GM19455 (cell line): ENCODE data around the gene HSPB9.
"Not testable (repeated sequence)": the region's sequence is repeated elsewhere in the genome, so short reads cannot be mapped to it uniquely, and the experiment has no call there.

Experiments used
- ATAC-seq: cut with Tn5 transposase; IDR thresholded peaks from one replicate; pipeline ENCODE4 v1.9.1; 2021; ENCODE audit not compliant: unreplicated experiment

Gene HSPB9

DNA sequence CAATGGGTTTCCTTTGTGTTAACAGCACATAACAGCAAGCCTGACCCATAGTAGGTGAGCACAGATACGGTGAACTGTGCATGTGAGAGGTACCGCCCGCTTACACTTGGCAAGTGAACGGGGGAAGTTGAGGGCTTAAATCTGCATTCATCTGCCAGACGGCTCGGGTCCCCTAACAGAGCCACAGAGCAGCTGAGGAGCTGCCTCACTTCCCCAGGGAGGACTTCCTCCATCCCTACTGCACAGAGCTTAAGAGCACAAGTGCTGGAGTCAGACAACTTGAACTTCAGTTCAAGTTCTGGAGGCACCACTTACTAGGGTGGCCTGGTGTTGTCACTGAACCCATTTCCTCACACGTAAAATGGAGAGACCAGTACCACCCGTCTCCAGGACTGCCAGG is 18.8 kb downstream of the HSPB9 start:
- no peak for ATAC-seq

DNA sequence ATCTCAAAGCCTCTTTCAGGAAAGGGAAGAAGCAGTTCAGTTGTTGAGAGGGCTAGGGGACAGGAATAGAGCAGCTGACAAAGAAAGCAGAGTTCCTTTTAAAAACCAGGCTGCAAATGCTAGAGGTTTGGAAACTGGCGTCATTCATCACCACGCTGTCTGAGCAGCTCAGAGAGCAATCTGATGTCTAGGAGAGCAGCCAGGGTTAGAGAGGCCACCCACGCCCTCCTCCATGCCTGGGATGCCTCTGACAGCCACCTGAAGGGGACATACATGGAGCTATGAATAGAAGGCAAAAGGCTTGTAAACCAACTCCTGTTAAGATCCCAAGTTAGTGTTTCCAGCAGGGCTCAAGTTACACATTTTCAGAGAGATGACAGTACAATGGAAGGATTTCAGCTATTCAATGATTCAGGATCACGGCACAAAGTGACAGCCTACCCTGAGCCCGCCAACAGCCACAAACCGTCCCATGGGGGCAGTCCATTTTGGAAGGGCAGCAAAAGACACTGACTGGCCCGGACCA is 19.8 kb downstream of the HSPB9 start:
- no peak for ATAC-seq

DNA sequence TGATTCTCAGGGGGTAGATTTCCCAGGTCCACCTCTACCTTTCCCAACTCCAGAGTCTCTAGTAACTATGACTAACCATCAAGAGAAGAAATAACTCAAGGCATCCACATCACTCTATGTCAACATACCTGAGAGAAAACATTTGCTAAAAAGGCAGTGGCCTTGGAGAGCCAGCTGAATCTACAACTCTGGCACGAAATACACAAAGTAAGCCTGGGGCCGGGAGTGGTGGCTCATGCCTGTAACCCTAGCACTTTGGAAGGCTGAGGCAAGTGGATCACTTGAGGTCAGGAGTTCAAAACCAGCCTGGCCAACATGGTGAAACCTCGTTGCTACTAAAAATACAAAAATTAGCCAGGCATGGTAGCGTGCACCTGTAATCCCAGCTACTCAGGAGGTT is 20.5 kb downstream of the HSPB9 start:
- not testable (repeated sequence) for ATAC-seq

DNA sequence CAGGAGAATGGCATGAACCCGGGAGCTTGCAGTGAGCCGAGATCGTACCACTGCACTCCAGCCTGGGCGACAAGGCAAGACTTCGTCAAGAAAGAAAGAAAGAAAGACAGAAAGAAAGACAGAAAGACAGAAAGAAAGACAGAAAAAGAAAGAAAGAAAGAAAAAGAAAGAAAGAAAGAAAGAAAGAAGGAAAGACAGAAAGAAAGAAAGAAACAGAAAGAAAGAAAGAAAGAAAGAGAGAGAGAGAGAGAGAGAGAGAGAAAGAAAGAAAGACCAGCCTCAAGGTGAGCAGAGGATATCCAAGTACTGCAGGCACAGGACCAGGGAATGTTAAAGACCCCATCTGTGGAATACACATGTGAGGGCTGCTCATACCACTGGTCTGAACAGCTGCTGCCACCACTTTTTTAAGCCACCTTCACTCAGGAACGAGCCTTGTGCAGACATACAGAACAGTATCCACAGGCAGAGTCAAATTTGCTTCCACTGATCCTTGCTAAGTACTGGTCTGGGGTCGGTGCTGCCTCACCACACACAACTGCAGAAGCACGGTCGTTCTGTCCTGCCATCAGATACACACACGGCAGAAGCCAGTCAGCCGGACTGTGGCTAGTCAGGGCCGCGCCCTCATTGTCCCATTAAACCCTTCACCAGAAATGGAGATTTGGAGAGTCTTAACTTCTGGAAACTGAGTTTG is 24.5 kb downstream of the HSPB9 start:
- no peak for ATAC-seq

DNA sequence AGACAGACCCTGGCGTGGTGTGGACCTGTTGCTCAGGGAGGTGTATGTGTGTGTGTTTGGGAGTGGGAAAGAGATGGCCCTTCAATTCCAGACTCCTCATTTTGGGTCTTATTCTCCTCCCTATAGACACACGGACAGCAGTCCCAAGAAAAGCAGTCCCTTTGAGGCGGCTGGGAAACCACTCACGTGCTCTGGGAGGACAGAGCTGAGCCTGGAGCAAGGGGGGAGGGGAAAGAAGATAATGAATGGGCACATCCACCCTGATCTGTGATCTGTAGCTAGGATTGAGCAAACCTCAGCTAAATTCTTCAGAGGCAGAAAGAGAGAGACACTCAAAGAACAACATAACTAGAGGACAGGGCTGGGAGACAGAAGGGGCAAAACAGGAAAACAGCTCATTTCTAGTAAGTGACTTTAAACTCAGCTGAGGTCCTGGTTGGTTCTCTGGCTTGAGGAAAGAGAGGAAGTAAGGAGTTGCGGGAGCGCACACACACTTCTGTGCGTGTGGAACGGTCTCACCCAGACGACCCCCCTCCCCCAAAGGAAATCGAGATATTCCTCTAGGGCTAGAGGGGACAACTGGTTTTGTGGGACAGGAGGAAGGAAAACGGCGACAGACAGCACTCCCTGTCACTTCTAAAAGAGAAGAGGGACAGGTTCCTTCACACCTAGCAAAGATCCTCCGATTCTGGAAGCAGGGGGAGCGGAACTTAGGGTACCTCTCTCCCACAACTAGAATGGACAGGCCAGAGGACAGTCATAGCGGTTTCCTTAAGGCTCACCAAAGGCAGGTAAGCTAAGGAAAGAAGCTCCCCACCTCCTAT is 31.5 kb downstream of the HSPB9 start:
- no peak for ATAC-seq

DNA sequence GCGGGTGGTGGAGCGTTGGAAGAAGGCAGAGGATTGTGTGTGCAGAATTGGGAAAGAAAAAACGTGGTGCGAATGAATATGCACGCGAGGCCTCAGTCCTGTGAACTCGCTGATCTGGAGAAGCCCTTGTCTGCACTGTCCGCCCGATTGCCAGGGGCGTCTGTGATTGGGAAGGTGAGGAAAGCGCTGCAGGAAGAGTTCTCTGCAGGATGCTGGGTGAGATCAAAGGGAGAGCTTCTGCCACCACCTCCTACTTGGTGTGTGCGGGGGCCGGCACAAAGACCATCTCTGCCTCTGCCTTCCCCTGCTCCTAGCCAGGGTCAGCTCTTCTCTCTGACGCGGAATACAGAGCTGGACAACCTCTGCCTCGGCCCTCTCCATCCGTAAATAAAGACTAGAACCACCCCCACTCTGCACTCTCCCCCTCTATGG is 33.0 kb downstream of the HSPB9 start:
- no peak for ATAC-seq

DNA sequence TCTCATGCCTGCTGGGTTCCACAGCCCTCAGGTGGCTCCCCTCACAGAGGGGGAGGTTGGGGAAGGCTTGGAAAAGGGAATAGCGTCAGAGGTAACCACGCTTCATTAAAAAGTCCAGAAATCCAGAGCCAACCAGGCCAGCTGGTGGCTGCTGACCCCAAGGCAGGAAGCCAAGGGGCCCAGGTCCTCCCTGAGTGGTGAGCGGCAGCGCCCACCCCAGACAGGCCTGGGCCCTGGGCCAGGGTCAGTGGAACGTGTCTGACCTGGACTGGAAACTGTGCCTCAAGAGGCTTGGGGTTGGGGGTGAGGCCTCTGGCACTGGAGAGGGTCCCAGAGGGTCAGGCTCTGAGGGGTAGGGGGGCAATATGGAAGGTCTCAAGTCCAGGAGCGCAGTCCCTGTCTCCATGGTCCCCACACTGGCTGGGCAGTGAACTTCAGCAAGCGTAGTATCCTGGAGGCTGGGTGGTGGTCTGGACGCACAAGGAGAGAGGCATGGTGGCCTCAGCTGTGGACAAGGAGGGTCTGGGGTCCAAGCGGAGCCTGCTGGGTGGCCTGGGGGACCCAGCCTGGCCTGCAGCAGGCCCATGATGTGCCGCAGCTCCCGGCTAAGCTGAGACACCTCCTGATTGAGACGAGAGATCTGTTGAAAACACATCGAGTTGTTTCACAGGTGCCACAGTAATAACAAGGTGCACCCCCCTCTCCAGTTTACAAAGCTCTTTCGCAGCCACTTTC is 37.4 kb downstream of the HSPB9 start:
- ATAC-seq, result no peak

DNA sequence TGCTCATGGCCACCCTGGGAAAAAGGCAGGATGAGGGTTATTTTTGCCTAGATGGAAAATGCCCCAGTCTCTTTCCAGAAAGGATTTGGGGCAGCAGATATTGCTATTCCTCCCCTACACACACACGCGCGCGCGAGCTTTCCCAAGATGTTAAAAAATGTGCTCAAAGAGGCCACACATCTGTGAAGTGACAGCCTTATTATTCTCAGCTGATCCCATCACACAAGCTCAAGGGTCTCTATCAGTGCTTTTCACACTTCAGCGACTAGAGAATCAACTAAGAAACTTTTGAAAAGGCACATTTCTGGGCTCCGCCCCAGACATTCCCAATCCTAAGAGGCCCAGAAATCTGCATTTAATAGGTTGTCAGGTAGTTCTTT is 37.9 kb downstream of the HSPB9 start:
- ATAC-seq, result no peak

DNA sequence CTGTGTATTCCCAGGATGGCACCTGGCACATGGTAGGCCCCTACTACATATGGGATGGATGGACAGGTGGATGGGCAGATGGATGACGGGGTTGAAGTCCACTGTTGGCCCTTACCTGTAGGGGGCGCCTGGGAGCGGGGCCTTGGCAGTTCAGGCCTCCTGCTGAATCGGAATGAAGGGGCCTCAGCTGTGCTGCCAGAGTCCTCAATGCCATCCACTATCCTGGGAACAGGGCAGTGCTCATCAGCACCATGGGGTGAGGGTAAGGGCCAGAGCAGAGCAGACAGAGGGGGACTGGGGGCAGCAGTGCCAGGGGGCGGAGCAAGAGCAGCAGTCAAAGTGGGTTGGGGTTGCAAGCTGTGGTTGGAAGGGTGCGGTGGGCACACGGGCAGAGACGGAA is 40.5 kb downstream of the HSPB9 start:
- no peak for ATAC-seq

DNA sequence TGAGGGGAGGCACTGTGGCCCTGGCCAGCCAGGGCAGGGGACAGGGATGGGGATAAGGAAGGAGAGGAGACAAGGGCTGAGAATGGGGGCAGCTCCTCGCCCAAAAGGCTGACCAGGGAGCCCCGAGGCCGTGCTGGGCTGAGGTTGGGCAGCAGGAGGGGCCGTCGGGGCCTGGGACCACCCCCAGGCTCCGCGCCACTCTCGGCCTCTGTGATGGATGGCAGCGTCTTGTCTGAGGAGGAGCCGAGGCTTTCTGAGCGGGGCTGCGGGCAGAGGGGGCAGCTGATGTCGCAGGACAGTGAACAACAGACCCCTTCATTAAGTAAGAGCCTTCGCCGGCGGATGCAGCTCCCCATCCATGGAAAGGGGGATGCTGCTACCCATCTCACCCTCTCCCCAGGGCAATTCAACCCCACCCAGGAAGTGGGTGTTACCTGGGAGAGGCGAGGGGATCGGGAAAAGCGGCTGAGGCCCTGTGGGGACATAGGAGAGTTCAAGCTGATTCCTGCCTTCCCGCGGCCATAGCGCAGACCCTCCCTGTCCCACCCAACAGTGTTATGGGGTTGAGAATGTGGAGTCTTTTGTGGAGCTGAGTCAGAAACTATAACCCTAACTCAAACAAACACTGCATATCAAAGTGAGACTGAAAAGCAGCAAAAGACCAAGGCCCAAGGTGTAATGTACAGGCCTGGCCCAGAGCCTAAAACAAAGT is 41.2 kb downstream of the HSPB9 start:
- no peak for ATAC-seq

DNA sequence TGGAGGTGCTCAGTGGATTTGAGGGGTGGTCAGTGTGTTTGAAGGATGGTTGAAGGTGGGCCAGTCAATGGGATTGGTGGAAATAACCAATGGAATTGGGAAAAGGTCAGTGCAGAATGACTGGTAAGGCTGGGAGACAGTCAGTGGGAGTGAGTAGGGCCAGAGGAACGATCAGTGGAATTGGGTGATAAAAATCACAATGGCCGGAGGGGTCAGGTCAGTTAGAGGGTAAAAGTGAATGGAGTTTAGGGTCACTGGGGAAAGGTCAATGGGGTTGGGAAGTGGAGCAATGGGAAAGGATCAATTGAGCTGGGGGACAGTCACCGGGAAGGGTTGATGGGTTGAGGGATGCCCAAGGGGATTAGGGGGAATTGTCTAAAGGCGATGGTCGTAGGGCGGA is 43.1 kb downstream of the HSPB9 start:
- ATAC-seq, result no peak

DNA sequence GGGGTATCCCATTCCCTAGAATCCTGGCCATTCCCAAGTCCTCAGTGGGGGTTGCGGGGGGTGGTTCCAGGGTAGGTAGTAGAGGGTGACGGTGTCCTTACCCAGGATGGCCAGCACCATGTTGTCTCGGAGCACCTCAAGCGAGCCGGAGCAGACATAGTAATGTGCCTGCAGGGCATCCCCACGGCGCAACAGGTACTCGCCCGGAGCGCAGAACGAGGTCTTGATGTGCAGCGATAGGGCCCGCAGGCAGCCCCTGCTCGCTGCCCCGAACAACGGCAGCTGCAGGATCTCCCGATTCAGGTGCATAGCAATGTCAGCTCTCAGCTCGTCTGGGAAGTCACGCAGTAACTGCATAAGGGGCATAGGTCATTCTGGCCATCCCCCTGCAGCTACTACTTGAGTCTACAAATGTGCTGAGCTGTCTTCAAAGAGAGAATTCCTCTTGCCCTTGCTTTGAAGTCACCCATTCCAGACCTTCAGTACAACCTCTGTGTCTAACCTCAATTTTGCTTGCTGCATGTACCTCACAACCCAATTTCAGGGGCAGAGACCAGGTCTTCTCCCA is 43.7 kb downstream of the HSPB9 start:
- no peak for ATAC-seq

DNA sequence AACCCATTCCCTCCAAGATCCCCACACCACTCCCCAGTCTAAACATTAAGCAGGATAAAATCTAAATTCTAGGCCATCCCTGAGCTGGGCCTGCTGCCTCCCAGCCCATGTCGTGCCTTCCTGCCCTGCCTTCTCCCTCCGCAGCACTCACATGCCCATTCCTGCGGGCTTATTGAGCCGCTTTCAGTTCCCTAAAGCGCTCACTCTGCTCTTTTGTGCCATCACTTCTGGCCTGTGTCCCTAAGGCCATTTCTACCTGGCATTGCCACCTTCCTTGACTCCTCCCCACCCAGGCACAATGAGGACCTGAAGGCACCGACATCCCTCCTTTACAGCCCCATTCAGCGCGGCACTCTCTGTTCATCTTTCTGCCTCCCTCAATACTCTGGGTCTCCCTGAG is 45.2 kb downstream of the HSPB9 start:
- no peak for ATAC-seq

DNA sequence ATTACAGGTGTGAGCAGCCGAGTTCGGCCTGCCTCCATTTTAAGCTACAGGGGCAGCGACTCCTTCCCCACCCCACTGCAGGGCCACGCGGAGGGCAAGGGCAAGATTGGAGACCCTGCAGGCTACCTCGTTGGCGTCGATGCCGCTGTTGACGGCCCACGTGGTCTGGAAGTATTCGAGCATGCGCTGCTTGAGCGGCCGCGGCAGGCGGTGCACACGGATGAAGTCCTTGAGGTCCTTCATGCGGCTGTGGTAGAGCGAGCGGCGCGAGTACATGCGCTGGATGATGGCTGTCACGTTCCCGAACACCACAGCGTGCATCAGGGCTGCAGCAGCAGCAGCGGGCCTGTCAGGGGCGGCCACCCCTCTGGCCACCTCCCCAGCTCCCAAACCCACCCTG is 46.7 kb downstream of the HSPB9 start:
- ATAC-seq, result no peak

DNA sequence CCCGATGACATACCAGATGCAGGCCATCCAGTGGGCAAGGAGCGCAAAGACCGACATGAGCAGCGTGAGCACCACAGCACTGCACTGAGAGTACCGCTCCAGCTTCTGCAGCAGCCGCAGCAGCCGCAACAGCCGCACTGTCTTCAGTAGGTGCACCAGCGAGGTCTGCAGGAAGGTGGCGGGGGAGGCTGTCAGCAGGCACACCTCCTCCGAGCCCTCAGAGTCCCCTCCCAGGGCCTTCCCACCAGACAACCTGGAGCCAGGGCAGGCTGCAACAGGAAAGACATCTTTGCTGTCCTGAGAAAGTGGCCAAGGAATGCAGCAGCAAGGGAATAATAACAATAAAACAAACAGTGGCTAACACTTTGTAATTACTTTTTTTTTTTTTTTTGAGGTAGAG is 49.2 kb downstream of the HSPB9 start:
- ATAC-seq, result no peak
